GM19328 (cell line): ENCODE data around the gene ARL5C.

Source experiments
- ATAC-seq: cut with Tn5 transposase; IDR thresholded peaks from one replicate; pipeline ENCODE4 v1.9.1; 2021; ENCODE audit warnings: mild to moderate bottlenecking, moderate library complexity; ENCODE audit not compliant: unreplicated experiment

The ARL5C gene

GRCh38 chr17:39108461-39109375 lies 57.2 kb downstream of the ARL5C start:
- no peak for ATAC-seq

GRCh38 chr17:39107973-39108372 lies 58.0 kb downstream of the ARL5C start:
- no peak for ATAC-seq

- ATAC-seq: no peak
Observed at GRCh38 chr17:39107155-39107554, 58.8 kb downstream of the ARL5C start.
